ENCODE data around the gene TMEM175.

The TMEM175 gene

GRCh38 chr4:964346-965025 is 32.2 kb downstream of the TMEM175 start:
- H3K4me1 ChIP-seq (ENCODE audit: control insufficient read depth, insufficient read depth, low read length): no peaks in the 10 kb centered on the region
- peaks cover 43% of the 10 kb centered on the region for H3K36me3 ChIP-seq (ENCODE audit: control insufficient read depth, insufficient read depth, low read length, severe bottlenecking)
- H3K9me3 ChIP-seq (ENCODE audit: control insufficient read depth, low read length): no peaks in the 10 kb centered on the region
- no peak for DNase-seq (ENCODE audit: low read depth)
- H3K9ac ChIP-seq (ENCODE audit: low read length): no peak overlapping the region
- H3K4me3 ChIP-seq (ENCODE audit: low read length): no peak overlapping the region
- no peaks in the 10 kb centered on the region for H3K27me3 ChIP-seq (replicated peaks; ENCODE audit: control insufficient read depth, insufficient read depth, low read length)

- DNase-seq (ENCODE audit: low read depth): no peak
- no peak overlapping the region for H3K4me3 ChIP-seq (ENCODE audit: low read length)
- no peaks in the 10 kb centered on the region for H3K4me1 ChIP-seq (ENCODE audit: control insufficient read depth, insufficient read depth, low read length)
- H3K36me3 ChIP-seq (ENCODE audit: control insufficient read depth, insufficient read depth, low read length, severe bottlenecking): peaks cover 43% of the 10 kb centered on the region
- no peak overlapping the region for H3K9ac ChIP-seq (ENCODE audit: low read length)
- no peaks in the 10 kb centered on the region for H3K9me3 ChIP-seq (ENCODE audit: control insufficient read depth, low read length)
- H3K27me3 ChIP-seq (replicated peaks; ENCODE audit: control insufficient read depth, insufficient read depth, low read length): no peaks in the 10 kb centered on the region
These were observed 32.9 kb downstream of the TMEM175 start for GRCh38 chr4:965048-965765.

- Histone ChIP-seq H3K27me3 (replicated peaks; ENCODE audit: control insufficient read depth, insufficient read depth, low read length) (no peaks in the 10 kb centered on the region), H3K36me3 (ENCODE audit: control insufficient read depth, insufficient read depth, low read length, severe bottlenecking) (peaks cover 39% of the 10 kb centered on the region), H3K9ac (ENCODE audit: low read length) (no peak overlapping the region), H3K4me3 (ENCODE audit: low read length) (no peak overlapping the region), H3K9me3 (ENCODE audit: control insufficient read depth, low read length) (no peaks in the 10 kb centered on the region), H3K4me1 (ENCODE audit: control insufficient read depth, insufficient read depth, low read length) (no peaks in the 10 kb centered on the region)
- DNase-seq (ENCODE audit: low read depth): no peak
These were observed 33.5 kb downstream of the TMEM175 start for GRCh38 chr4:965766-966134.

- DNase-seq (ENCODE audit: low read depth): no peak
- H3K27me3 ChIP-seq (replicated peaks; ENCODE audit: control insufficient read depth, insufficient read depth, low read length): no peaks in the 10 kb centered on the region
- no peak overlapping the region for H3K9ac ChIP-seq (ENCODE audit: low read length)
- H3K4me1 ChIP-seq (ENCODE audit: control insufficient read depth, insufficient read depth, low read length): peaks cover 7% of the 10 kb centered on the region
- H3K4me3 ChIP-seq (ENCODE audit: low read length): no peak overlapping the region
- peaks cover 36% of the 10 kb centered on the region for H3K36me3 ChIP-seq (ENCODE audit: control insufficient read depth, insufficient read depth, low read length, severe bottlenecking)
- H3K9me3 ChIP-seq (ENCODE audit: control insufficient read depth, low read length): no peaks in the 10 kb centered on the region
These were observed 34.2 kb downstream of the TMEM175 start for GRCh38 chr4:966266-967112.

- peaks cover 27% of the 10 kb centered on the region for H3K36me3 ChIP-seq (ENCODE audit: control insufficient read depth, insufficient read depth, low read length, severe bottlenecking)
- H3K9me3 ChIP-seq (ENCODE audit: control insufficient read depth, low read length): no peaks in the 10 kb centered on the region
- H3K4me3 ChIP-seq (ENCODE audit: low read length): no peak overlapping the region
- H3K27me3 ChIP-seq (replicated peaks; ENCODE audit: control insufficient read depth, insufficient read depth, low read length): no peaks in the 10 kb centered on the region
- H3K9ac ChIP-seq (ENCODE audit: low read length): no peak overlapping the region
- DNase-seq (ENCODE audit: low read depth): no peak
- peaks cover 15% of the 10 kb centered on the region for H3K4me1 ChIP-seq (ENCODE audit: control insufficient read depth, insufficient read depth, low read length)
These were observed 35.1 kb downstream of the TMEM175 start for GRCh38 chr4:967113-968104.

- H3K36me3 ChIP-seq (ENCODE audit: control insufficient read depth, insufficient read depth, low read length, severe bottlenecking): peaks cover 24% of the 10 kb centered on the region
- no peaks in the 10 kb centered on the region for H3K9me3 ChIP-seq (ENCODE audit: control insufficient read depth, low read length)
- no peak overlapping the region for H3K4me3 ChIP-seq (ENCODE audit: low read length)
- no peak for DNase-seq (ENCODE audit: low read depth)
- H3K27me3 ChIP-seq (replicated peaks; ENCODE audit: control insufficient read depth, insufficient read depth, low read length): no peaks in the 10 kb centered on the region
- peaks cover 15% of the 10 kb centered on the region for H3K4me1 ChIP-seq (ENCODE audit: control insufficient read depth, insufficient read depth, low read length)
- no peak overlapping the region for H3K9ac ChIP-seq (ENCODE audit: low read length)
These were observed 36.0 kb downstream of the TMEM175 start for GRCh38 chr4:968221-968620.

- Histone ChIP-seq H3K36me3 (ENCODE audit: control insufficient read depth, insufficient read depth, low read length, severe bottlenecking) (peaks cover 24% of the 10 kb centered on the region), H3K9me3 (ENCODE audit: control insufficient read depth, low read length) (no peaks in the 10 kb centered on the region), H3K4me3 (ENCODE audit: low read length) (no peak overlapping the region), H3K27me3 (replicated peaks; ENCODE audit: control insufficient read depth, insufficient read depth, low read length) (no peaks in the 10 kb centered on the region), H3K9ac (ENCODE audit: low read length) (no peak overlapping the region), H3K4me1 (ENCODE audit: control insufficient read depth, insufficient read depth, low read length) (peaks cover 15% of the 10 kb centered on the region)
- no peak for DNase-seq (ENCODE audit: low read depth)
These were observed 36.5 kb downstream of the TMEM175 start for GRCh38 chr4:968621-969394.

GRCh38 chr4:970046-970745 is 37.9 kb downstream of the TMEM175 start:
- Histone ChIP-seq H3K4me1 (ENCODE audit: control insufficient read depth, insufficient read depth, low read length) (peaks cover 15% of the 10 kb centered on the region), H3K9me3 (ENCODE audit: control insufficient read depth, low read length) (no peaks in the 10 kb centered on the region), H3K4me3 (ENCODE audit: low read length) (no peak overlapping the region), H3K27me3 (replicated peaks; ENCODE audit: control insufficient read depth, insufficient read depth, low read length) (no peaks in the 10 kb centered on the region), H3K9ac (ENCODE audit: low read length) (no peak overlapping the region), H3K36me3 (ENCODE audit: control insufficient read depth, insufficient read depth, low read length, severe bottlenecking) (peaks cover 16% of the 10 kb centered on the region)
- no peak for DNase-seq (ENCODE audit: low read depth)

- no peaks in the 10 kb centered on the region for H3K27me3 ChIP-seq (replicated peaks; ENCODE audit: control insufficient read depth, insufficient read depth, low read length)
- H3K36me3 ChIP-seq (ENCODE audit: control insufficient read depth, insufficient read depth, low read length, severe bottlenecking): peaks cover 9% of the 10 kb centered on the region
- peaks cover 15% of the 10 kb centered on the region for H3K4me1 ChIP-seq (ENCODE audit: control insufficient read depth, insufficient read depth, low read length)
- H3K9me3 ChIP-seq (ENCODE audit: control insufficient read depth, low read length): no peaks in the 10 kb centered on the region
- no peak for DNase-seq (ENCODE audit: low read depth)
- H3K9ac ChIP-seq (ENCODE audit: low read length): no peak overlapping the region
- H3K4me3 ChIP-seq (ENCODE audit: low read length): no peak overlapping the region
These were observed 38.7 kb downstream of the TMEM175 start for GRCh38 chr4:970854-971520.
